ENCODE results near the gene NTN1. TPM values are rescaled to one million over a fixed set of nuclear protein-coding genes. Genes with fewer than 3 reads are reported as not detected.

The NTN1 gene
- total RNA-seq, 4 donors from 2014 or later: 9.8 to 33.6 (median 17.6) TPM

DNA sequence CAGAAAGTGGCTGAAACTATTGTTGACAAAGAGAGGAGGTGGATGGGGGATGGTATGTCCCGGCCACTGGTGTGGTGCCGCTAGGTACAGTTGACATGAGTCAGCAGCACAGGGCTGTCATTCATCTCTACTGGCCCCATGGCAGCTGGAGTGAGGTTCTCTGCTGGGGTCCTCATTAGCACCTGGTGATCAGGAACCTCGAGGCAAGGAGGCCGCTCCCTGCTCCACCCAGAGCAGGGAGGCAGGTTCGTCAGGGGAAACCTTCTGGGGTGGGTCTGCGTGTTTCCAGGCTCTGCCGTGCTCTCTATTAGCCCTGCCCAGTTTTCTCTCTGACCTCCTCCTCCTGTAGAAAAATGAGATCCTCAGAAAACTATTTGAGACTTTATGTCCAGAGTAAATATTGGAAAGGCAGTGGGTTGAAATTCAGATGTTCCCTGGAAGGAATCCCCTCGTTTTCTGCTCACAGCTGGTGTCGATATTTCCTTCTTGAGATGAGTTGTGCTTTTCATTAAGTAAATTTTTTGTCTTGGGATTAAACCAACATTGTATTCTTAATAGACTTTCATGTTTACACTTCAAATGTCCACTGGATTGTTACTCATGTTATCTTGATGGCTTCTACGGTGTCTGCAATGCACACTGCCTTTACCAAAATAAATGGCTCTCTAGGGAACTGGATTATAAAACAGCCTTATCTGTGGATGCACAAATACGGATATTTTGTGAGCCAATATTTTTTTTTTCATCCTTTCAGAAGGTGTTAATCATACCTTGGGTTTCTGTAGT, 7.1 kb downstream of the NTN1 start:
- Histone ChIP-seq H3K4me1 (peaks cover 4 to 55% (median 5%) of the 10 kb centered on the region in 3 donors), H3K9me3 (no peaks in the 10 kb centered on the region), H3K27me3 (peaks cover 0 to 6% (median 0%) of the 10 kb centered on the region in 4 donors), H3K4me3 (peak overlapping the region in 1 of 4 donors; percentile 32), H3K36me3 (no peaks in the 10 kb centered on the region), H3K27ac (peak overlapping the region; percentile 31 to 93 (median 84))
- no peak for TF ChIP-seq POLR2A (IDR thresholded peaks at IDR 0.05)
- TF ChIP-seq, protein P1, sequence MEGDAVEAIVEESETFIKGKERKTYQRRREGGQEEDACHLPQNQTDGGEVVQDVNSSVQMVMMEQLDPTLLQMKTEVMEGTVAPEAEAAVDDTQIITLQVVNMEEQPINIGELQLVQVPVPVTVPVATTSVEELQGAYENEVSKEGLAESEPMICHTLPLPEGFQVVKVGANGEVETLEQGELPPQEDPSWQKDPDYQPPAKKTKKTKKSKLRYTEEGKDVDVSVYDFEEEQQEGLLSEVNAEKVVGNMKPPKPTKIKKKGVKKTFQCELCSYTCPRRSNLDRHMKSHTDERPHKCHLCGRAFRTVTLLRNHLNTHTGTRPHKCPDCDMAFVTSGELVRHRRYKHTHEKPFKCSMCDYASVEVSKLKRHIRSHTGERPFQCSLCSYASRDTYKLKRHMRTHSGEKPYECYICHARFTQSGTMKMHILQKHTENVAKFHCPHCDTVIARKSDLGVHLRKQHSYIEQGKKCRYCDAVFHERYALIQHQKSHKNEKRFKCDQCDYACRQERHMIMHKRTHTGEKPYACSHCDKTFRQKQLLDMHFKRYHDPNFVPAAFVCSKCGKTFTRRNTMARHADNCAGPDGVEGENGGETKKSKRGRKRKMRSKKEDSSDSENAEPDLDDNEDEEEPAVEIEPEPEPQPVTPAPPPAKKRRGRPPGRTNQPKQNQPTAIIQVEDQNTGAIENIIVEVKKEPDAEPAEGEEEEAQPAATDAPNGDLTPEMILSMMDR (IDR thresholded peaks at IDR 0.05): no peak
- no peak for DNase-seq
- 65 to 72% methylated on average over 6 to 10 of the region's 11 CpGs for WGBS, 2 donors
- intact Hi-C loops (cut with DNase I): loop anchor here (10.0 kb wide), 1 partner anchor 216 kb away; no protein-coding TSS in a partner anchor

DNA sequence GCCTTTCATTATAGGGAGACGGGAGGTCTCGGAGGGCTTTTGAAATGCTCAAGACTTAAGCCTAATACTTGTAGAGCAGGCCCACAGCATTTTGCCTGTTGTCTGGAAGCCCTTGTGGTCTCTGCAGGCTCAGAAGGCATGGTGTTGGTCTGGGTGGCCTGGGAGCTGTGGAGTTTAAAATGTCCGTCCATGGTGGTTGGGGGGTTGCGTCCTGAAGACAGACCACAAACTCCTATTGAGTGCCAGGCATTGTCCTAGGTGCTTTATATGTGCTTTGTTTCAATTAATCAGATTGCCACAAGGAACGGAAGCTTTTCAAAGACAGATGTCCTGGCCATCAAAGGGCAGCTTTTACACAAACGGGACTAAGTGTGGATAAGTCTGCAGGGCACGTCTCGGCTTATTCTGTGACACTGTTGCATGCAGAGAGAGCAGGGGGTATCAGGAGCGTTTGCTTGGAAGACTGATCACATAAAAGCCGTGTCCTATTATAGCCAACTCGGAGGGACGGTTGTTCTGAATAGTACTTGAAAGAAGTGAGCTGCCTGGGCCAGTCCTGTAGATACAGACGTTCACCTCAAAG, 7.8 kb downstream of the NTN1 start:
- TF ChIP-seq, protein P1 (IDR thresholded peaks at IDR 0.05): no peak
- TF ChIP-seq POLR2A (IDR thresholded peaks at IDR 0.05): no peak
- Histone ChIP-seq H3K27me3 (no peaks in the 10 kb centered on the region), H3K9me3 (no peaks in the 10 kb centered on the region), H3K36me3 (no peaks in the 10 kb centered on the region), H3K4me1 (peaks cover 0 to 50% (median 3%) of the 10 kb centered on the region in 3 donors), H3K27ac (peak overlapping the region; percentile 31 to 93 (median 76)), H3K4me3 (no peak overlapping the region)
- no peak for DNase-seq
- WGBS, 2 donors: 78 to 79% methylated on average over 9 to 10 of the region's 13 CpGs
- intact Hi-C loops (cut with DNase I): loop anchor here (10.0 kb wide), 1 partner anchor 216 kb away; no protein-coding TSS in a partner anchor

DNA sequence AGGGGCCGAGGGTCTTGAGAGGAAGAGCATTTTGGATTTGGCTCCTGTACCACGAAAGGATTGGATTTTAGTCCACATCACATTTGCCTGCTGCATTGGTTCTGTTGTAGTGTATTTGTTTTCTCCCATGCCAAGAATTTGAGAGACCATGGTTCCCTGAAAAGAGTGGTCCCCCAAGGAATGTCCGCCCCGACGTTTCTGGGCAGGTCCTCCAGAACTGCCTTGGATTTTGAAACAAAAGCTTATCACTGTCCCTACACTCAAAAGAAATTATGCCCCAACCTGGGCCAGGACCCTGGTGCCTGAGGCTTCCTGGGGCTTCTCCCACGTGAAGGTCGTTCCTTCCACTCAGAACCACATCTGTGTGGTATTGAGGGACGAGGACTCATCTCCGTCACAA, 10.8 kb downstream of the NTN1 start:
- DNase-seq: no peak
- Histone ChIP-seq H3K27me3 (no peaks in the 10 kb centered on the region), H3K27ac (peak overlapping the region; percentile 40 to 69 (median 63)), H3K4me3 (peak overlapping the region in 1 of 4 donors; percentile 18), H3K9me3 (no peaks in the 10 kb centered on the region), H3K36me3 (peaks cover 0 to 4% (median 0%) of the 10 kb centered on the region in 3 donors), H3K4me1 (peaks cover 0 to 23% (median 3%) of the 10 kb centered on the region in 3 donors)
- intact Hi-C loops (cut with DNase I): no loop called here
- WGBS, 2 donors: 72 to 84% methylated on average over 7 to 9 of the region's 9 CpGs
- no peak for TF ChIP-seq POLR2A (IDR thresholded peaks at IDR 0.05)
- TF ChIP-seq, protein P1 (IDR thresholded peaks at IDR 0.05): no peak

DNA sequence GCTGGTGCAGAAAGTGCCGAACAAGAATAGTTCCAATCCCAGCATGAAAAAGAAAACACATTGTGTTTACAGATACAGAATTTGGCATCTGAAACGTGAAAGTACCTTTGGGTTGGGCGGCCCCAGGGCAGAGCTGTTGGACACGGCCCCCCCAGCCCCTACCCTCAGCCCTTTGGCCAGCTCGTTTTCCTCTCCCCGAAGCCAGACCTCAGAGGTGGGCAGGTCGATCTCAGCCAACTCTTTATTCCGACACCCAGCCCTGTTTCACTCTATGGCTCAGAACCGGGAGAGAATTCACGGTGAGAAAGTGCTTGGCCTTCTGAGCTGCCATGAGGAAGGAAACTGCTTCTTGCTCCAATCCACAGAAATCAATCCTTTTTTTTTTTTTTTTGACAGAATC, 11.3 kb downstream of the NTN1 start:
- Histone ChIP-seq H3K4me3 (peak overlapping the region in 1 of 4 donors; percentile 18), H3K27me3 (no peaks in the 10 kb centered on the region), H3K27ac (peak overlapping the region; percentile 40 to 69 (median 63)), H3K36me3 (peaks cover 0 to 9% (median 0%) of the 10 kb centered on the region in 3 donors), H3K9me3 (no peaks in the 10 kb centered on the region), H3K4me1 (peaks cover 0 to 18% (median 0%) of the 10 kb centered on the region in 3 donors)
- DNase-seq: no peak
- no peak for TF ChIP-seq POLR2A (IDR thresholded peaks at IDR 0.05)
- TF ChIP-seq, protein P1 (IDR thresholded peaks at IDR 0.05): no peak
- WGBS, 2 donors: 66 to 76% methylated on average over 10 of the region's 10 CpGs
- intact Hi-C loops (cut with DNase I): no loop called here

DNA sequence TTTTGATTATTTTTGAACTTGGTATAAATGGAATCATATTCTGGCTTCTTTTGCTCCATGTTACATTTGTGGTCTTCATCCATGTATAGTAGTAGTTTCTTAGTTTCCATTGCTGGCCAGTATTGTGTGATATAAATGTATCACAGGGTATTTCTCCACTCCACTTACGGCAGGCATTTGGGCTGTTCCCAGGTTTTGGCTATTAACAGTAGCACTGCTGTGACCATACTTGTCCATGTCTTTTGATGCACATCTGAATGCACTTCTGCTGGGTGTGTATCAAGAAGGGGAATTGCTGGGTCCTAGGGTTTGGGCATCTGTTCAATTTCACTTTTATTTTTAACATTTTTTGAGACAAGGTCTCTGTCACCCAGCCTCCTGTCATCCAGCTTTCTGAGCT, 13.9 kb downstream of the NTN1 start:
- Histone ChIP-seq H3K36me3 (peaks cover 0 to 18% (median 0%) of the 10 kb centered on the region in 3 donors), H3K9me3 (peaks cover 0 to 8% (median 0%) of the 10 kb centered on the region in 3 donors), H3K27me3 (no peaks in the 10 kb centered on the region), H3K4me3 (no peak overlapping the region), H3K4me1 (no peaks in the 10 kb centered on the region), H3K27ac (peak overlapping the region in 1 of 4 donors; percentile 5)
- intact Hi-C loops (cut with DNase I): no loop called here
- WGBS, 2 donors: 67 to 89% methylated on average over 1 of the region's 1 CpG
- TF ChIP-seq POLR2A (IDR thresholded peaks at IDR 0.05): no peak
- TF ChIP-seq, protein P1 (IDR thresholded peaks at IDR 0.05): no peak
- DNase-seq: no peak
